IMR-90 (cell line): ENCODE data around the gene LMLN. TPM values are rescaled to one million over a fixed set of nuclear protein-coding genes. Genes with fewer than 3 reads are reported as not detected.

Experiments
- ATAC-seq: fragments of 200-7000 bp; cut with Tn5 transposase; 2 replicates; pipeline ENCODE4 v1.9.1; 2020; ENCODE audit warnings: low read depth, mild to moderate bottlenecking, moderate library complexity
- BruUV-seq: library from RNA; stranded (reverse); fragments of 400-500 nt; replicated peaks from 2 replicates; lab custom pipeline; 2021; lab: Mats Ljungman, UMichigan
- CTCF ChIA-PET: fragments of 300-600 bp; formaldehyde crosslinking; extraction: SDS; loops from one replicate; lab custom pipeline; 2021; ENCODE audit warnings: antibody characterized with exemption; lab: Yijun Ruan, JAX
- POLR2A ChIA-PET: fragments of 300-600 bp; sonication (Branson Sonifier 250); formaldehyde crosslinking; loops from one replicate; lab custom pipeline; 2022; ENCODE audit warnings: antibody characterized with exemption; ENCODE audit not compliant: unreplicated experiment; lab: Charles Lee
- DNase-seq: peaks from one replicate; pipeline ENCODE4 v3.0.0; 2013
- H2AFZ ChIP-seq: replicated peaks from 2 replicates; pipeline ENCODE3; 2013; ENCODE audit warnings: low read length, mild to moderate bottlenecking; ENCODE audit not compliant: poor library complexity
- H2AK5ac ChIP-seq: 2 replicates; pipeline ENCODE4 v1.6.1; 2013; ENCODE audit warnings: low read depth, low read length, inconsistent platforms
- H2AK9ac ChIP-seq: replicated peaks from 2 replicates; pipeline ENCODE3; 2013; ENCODE audit warnings: mild to moderate bottlenecking, low read depth, low read length, moderate library complexity; ENCODE audit not compliant: poor library complexity
- H2BK120ac ChIP-seq: 2 replicates; pipeline ENCODE4 v1.6.1; 2013; ENCODE audit warnings: low read depth, low read length, inconsistent platforms
- H2BK15ac ChIP-seq: 3 replicates; pipeline ENCODE4 v1.6.1; 2013; ENCODE audit warnings: low read depth, low read length, inconsistent platforms
- H2BK20ac ChIP-seq: 2 replicates; pipeline ENCODE4 v1.6.1; 2013; ENCODE audit warnings: low read depth, mild to moderate bottlenecking, inconsistent platforms, low read length, moderate library complexity
- H2BK5ac ChIP-seq: 2 replicates; pipeline ENCODE4 v1.6.1; 2013; ENCODE audit warnings: mild to moderate bottlenecking, low read depth, low read length, inconsistent platforms; ENCODE audit not compliant: poor library complexity, severe bottlenecking
- H3K14ac ChIP-seq: replicated peaks from 2 replicates; pipeline ENCODE4 v1.6.1; 2013; ENCODE audit warnings: low read depth, low read length, inconsistent platforms
- H3K18ac ChIP-seq: 2 replicates; pipeline ENCODE4 v1.6.1; 2013; ENCODE audit warnings: low read depth, low read length, control low read depth
- H3K23ac ChIP-seq: 2 replicates; pipeline ENCODE4 v1.6.1; 2013; ENCODE audit warnings: low read depth, low read length, inconsistent platforms
- H3K27ac ChIP-seq: 2 replicates; pipeline ENCODE4 v1.5.1; 2013; ENCODE audit warnings: mild to moderate bottlenecking, control low read depth, low read length; ENCODE audit not compliant: insufficient read depth
- H3K27me3 ChIP-seq: 2 replicates; pipeline ENCODE4 v1.6.1; 2013; ENCODE audit warnings: low read length; ENCODE audit not compliant: control insufficient read depth, insufficient read depth
- H3K36me3 ChIP-seq: 2 replicates; pipeline ENCODE4 v1.6.1; 2013; ENCODE audit warnings: low read length, mixed read lengths; ENCODE audit not compliant: control insufficient read depth, insufficient read depth
- H3K4ac ChIP-seq: 2 replicates; pipeline ENCODE4 v1.6.1; 2013; ENCODE audit warnings: low read depth, low read length, inconsistent platforms
- H3K4me1 ChIP-seq: 2 replicates; pipeline ENCODE4 v1.6.1; 2013; ENCODE audit warnings: low read length, mixed read lengths; ENCODE audit not compliant: control insufficient read depth, insufficient read depth
- H3K4me2 ChIP-seq: 2 replicates; pipeline ENCODE4 v1.6.1; 2013; ENCODE audit warnings: low read depth, mild to moderate bottlenecking, control low read depth, low read length, moderate library complexity
- H3K4me3 ChIP-seq: 2 replicates; pipeline ENCODE4 v1.5.1; 2013; ENCODE audit warnings: low read depth, mild to moderate bottlenecking, control low read depth, low read length, moderate library complexity; ENCODE audit not compliant: insufficient read depth
- H3K56ac ChIP-seq: 2 replicates; pipeline ENCODE4 v1.6.1; 2013; ENCODE audit warnings: low read length, inconsistent platforms; ENCODE audit not compliant: insufficient read depth; ENCODE audit errors: extremely low read depth
- H3K79me1 ChIP-seq, 2 experiments: 2 replicates each; pipeline ENCODE4 v1.6.1; 2013; ENCODE audit warnings: low read length in 2 of 2, inconsistent platforms in 1 of 2, low read depth in 1 of 2
- H3K9ac ChIP-seq: 2 replicates; pipeline ENCODE4 v1.6.1; 2013; ENCODE audit warnings: low read depth, low read length, control low read depth
- H3K9me1 ChIP-seq: 2 replicates; pipeline ENCODE4 v1.6.1; 2013; ENCODE audit warnings: low read length, inconsistent platforms; ENCODE audit not compliant: insufficient read depth
- H3K9me3 ChIP-seq: 2 replicates; pipeline ENCODE4 v1.6.1; 2013; ENCODE audit warnings: low read length; ENCODE audit not compliant: control insufficient read depth, insufficient read depth
- H4K20me1 ChIP-seq: 2 replicates; pipeline ENCODE4 v1.6.1; 2013; ENCODE audit warnings: low read length, inconsistent platforms; ENCODE audit not compliant: insufficient read depth
- H4K5ac ChIP-seq: 2 replicates; pipeline ENCODE4 v1.6.1; 2013; ENCODE audit warnings: mild to moderate bottlenecking, low read depth, low read length, control low read depth
- H4K8ac ChIP-seq, 2 experiments: 2 replicates each; pipeline ENCODE4 v1.6.1; 2013; ENCODE audit warnings: low read depth in 2 of 2, low read length in 2 of 2, control low read depth in 1 of 2, inconsistent platforms in 1 of 2
- H4K91ac ChIP-seq: 2 replicates; pipeline ENCODE4 v1.6.1; 2013; ENCODE audit warnings: low read depth, low read length, inconsistent platforms; ENCODE audit not compliant: insufficient read depth
- BHLHE40 ChIP-seq: fragments of 150-350 bp; IDR thresholded peaks from 2 replicates; pipeline ENCODE4 v1.6.1; 2016; ENCODE audit warnings: mild to moderate bottlenecking, low read depth, low read length
- CEBPB ChIP-seq: IDR thresholded peaks from 2 replicates; pipeline ENCODE4 v1.6.1; 2012; ENCODE audit warnings: low read depth, low read length, improper control_type of control experiment
- CHD1 ChIP-seq: IDR thresholded peaks from 2 replicates; pipeline ENCODE4 v1.6.1; 2012; ENCODE audit warnings: low read depth, low read length, improper control_type of control experiment
- FOS ChIP-seq: fragments of 150-350 bp; IDR thresholded peaks from 2 replicates; pipeline ENCODE4 v1.6.1; 2016; ENCODE audit warnings: low read depth, low read length
- MAFK ChIP-seq: IDR thresholded peaks from 2 replicates; pipeline ENCODE4 v1.6.1; 2012; ENCODE audit warnings: low read depth, low read length, improper control_type of control experiment
- MXI1 ChIP-seq: IDR thresholded peaks from 2 replicates; pipeline ENCODE4 v1.6.1; 2012; ENCODE audit warnings: low read depth, mild to moderate bottlenecking, low read length, moderate library complexity, borderline replicate concordance
- NFE2L2 ChIP-seq: fragments of 150-350 bp; IDR thresholded peaks from 2 replicates; pipeline ENCODE4 v1.6.1; 2016; ENCODE audit warnings: low read depth, mild to moderate bottlenecking, low read length
- POLR2A ChIP-seq: IDR thresholded peaks from 2 replicates; pipeline ENCODE4 v1.6.1; 2012; ENCODE audit warnings: mild to moderate bottlenecking, low read depth, low read length
- RAD21 ChIP-seq: IDR thresholded peaks from 2 replicates; pipeline ENCODE4 v1.6.1; 2012; ENCODE audit warnings: low read length, improper control_type of control experiment
- RCOR1 ChIP-seq: IDR thresholded peaks from 2 replicates; pipeline ENCODE4 v1.6.1; 2012; ENCODE audit warnings: mild to moderate bottlenecking, low read length, improper control_type of control experiment; ENCODE audit not compliant: insufficient replicate concordance
- RFX5 ChIP-seq: IDR thresholded peaks from 2 replicates; pipeline ENCODE4 v1.8.0; 2012; ENCODE audit warnings: low read depth, mild to moderate bottlenecking, low read length, moderate library complexity
- SMC3 ChIP-seq: fragments of 150-350 bp; IDR thresholded peaks from 2 replicates; pipeline ENCODE4 v1.6.1; 2016; ENCODE audit warnings: low read depth, mild to moderate bottlenecking, antibody characterized with exemption, low read length, moderate library complexity
- WGBS, 2 experiments: methylation state at CpG; one replicate each; pipeline versions ENCODE4 v1.1.5 to v1.1.7; 2013; ENCODE audit warnings: missing lambda C conversion rate in 2 of 2; ENCODE audit not compliant: insufficient read length in 1 of 2; ENCODE audit errors: extremely low coverage in 2 of 2; 5-methylcytosine and 5-hydroxymethylcytosine counted together
- dilution Hi-C: fragments of 300-500 bp; cut with HindIII; formaldehyde crosslinking; loops from one replicate; pipeline ENCODE4 v1.14.3; 2018; ENCODE audit warnings: low sequenced_read_pairs; ENCODE audit not compliant: unreplicated experiment
- in situ Hi-C: fragments of 300-500 bp; cut with MboI; formaldehyde crosslinking; loops from 3 replicates; pipeline ENCODE4 v1.14.3; 2019; ENCODE audit warnings: low sequenced_read_pairs, inconsistent platforms, mixed read lengths
- intact Hi-C: fragments of 100-400 bp; cut with micrococcal nuclease; formaldehyde crosslinking; loops from 2 replicates; pipeline ENCODE4 v1.10.0; 2022
- polyA plus RNA-seq, 3 experiments: library from polyadenylated mRNA; depleted of rRNA; stranded (reverse); fragments of >200 nt; gene quantifications; 2 replicates each; pipeline ENCODE4 v1.2.3, GENCODE V29; 2012; ENCODE audit warnings: low replicate concordance in 1 of 3
- total RNA-seq: library from RNA; depleted of rRNA; stranded (reverse); fragments of >200 nt; gene quantifications from 2 replicates; pipeline ENCODE4 v1.2.3, GENCODE V29; 2012
- TF ChIP-seq, protein P1 (sequence below): fragments of 150-350 bp; IDR thresholded peaks from 2 replicates; pipeline ENCODE4 v1.6.1; 2016; ENCODE audit warnings: low read depth, mild to moderate bottlenecking, low read length, moderate library complexity, borderline replicate concordance
- TF ChIP-seq, protein P2 (sequence below): fragments of 150-350 bp; IDR thresholded peaks from 2 replicates; pipeline ENCODE4 v1.6.1; 2017; ENCODE audit warnings: mild to moderate bottlenecking, antibody characterized with exemption, low read length, low read depth
- TF ChIP-seq, protein P3 (sequence below): conservative IDR thresholded peaks from 2 replicates; pipeline ENCODE4 v1.5.1; 2012; ENCODE audit warnings: mild to moderate bottlenecking, low read depth, low read length, improper control_type of control experiment

The LMLN gene
- total and polyA plus RNA-seq, 2 of the 4 experiments (the other 2 are of a cell fraction): 3.3 to 3.9 TPM

DNA sequence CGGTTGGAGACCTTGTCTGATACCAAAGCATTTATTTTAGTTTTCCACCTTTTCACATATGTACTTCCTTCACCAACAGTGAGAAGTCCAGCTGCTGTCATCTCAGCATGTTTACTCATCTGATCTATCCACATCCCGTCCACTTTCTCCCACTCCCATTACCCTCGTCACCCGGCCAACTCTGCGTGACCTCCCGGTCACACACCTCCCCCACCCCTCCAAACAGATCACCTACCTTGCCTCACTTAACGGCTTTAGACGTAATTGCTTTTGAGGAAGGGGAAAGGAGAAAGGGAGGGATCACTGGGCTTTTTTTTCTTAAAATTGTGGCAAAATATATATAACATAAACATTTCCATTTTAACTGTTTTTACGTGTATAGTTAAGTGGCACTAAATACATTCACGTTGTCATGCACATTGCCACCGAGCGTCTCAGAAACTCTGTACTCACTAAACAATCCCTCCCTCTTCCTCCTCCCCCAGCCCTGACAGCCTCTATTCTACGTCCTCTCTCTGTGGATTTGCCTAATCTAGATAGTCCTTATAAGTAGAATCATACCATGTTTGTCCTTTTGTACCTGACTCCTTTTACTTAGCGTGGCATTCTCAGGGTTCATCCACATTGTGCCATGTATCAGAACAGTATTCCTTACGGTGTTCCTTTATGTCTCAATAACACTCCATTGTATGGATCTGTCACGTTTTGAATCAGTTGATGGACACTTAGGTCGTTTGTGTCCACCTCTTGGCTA, 67.2 kb downstream of the LMLN start:
- H4K20me1 ChIP-seq: no peaks in the 10 kb centered on the region
- no peak overlapping the region for H3K23ac ChIP-seq
- H3K4ac ChIP-seq: no peak overlapping the region
- no peak overlapping the region for H4K91ac ChIP-seq
- H3K27ac ChIP-seq: no peak overlapping the region
- WGBS, 2 experiments: 85% methylated on average over 3 of the region's 17 CpGs; no CpG with 5 or more reads in 1 of the 2 experiments
- H2AK9ac ChIP-seq: no peak overlapping the region
- no peak overlapping the region for H2BK15ac ChIP-seq
- H3K36me3 ChIP-seq: peaks cover 2% of the 10 kb centered on the region; the same call in 1 of the 2 replicates
- no peak overlapping the region for H3K14ac ChIP-seq
- H3K4me3 ChIP-seq: no peak overlapping the region
- no peak overlapping the region for H4K8ac ChIP-seq
- no peak overlapping the region for H3K4me2 ChIP-seq
- no peaks in the 10 kb centered on the region for H3K27me3 ChIP-seq
- no peak overlapping the region for H4K5ac ChIP-seq
- no peaks in the 10 kb centered on the region for H3K79me1 ChIP-seq
- H2BK20ac ChIP-seq: no peak overlapping the region
- H2AK5ac ChIP-seq: no peak overlapping the region
- H2AFZ ChIP-seq: no peak overlapping the region
- H3K9me3 ChIP-seq: no peaks in the 10 kb centered on the region
- no peak overlapping the region for H3K18ac ChIP-seq
- CTCF ChIA-PET: no interaction called here
- DNase-seq (no peak), ATAC-seq (no peak)
- intact Hi-C loops: no loop called here
- H2BK5ac ChIP-seq: no peak overlapping the region
- BruUV-seq: no TSS peak
- POLR2A ChIA-PET: no interaction called here
- no peak overlapping the region for H3K9ac ChIP-seq
- dilution Hi-C loops: no loop called here
- H3K4me1 ChIP-seq: peaks cover 5% of the 10 kb centered on the region; the same call in 1 of the 2 replicates
- H3K9me1 ChIP-seq: 0 out of 2 replicates have a peak, but pooled peaks cover 2% of the 10 kb centered on the region
- H2BK120ac ChIP-seq: no peak overlapping the region
- H3K56ac ChIP-seq: no peak overlapping the region
- in situ Hi-C loops: no loop called here
- TF ChIP-seq, protein P1, sequence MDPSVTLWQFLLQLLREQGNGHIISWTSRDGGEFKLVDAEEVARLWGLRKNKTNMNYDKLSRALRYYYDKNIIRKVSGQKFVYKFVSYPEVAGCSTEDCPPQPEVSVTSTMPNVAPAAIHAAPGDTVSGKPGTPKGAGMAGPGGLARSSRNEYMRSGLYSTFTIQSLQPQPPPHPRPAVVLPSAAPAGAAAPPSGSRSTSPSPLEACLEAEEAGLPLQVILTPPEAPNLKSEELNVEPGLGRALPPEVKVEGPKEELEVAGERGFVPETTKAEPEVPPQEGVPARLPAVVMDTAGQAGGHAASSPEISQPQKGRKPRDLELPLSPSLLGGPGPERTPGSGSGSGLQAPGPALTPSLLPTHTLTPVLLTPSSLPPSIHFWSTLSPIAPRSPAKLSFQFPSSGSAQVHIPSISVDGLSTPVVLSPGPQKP: no peak
- TF ChIP-seq CEBPB (no peak), CHD1 (no peak), RFX5 (no peak), RAD21 (no peak), MAFK (no peak), SMC3 (no peak), FOS (no peak), MXI1 (no peak), RCOR1 (no peak), POLR2A (no peak), NFE2L2 (no peak), BHLHE40 (no peak)
- TF ChIP-seq, protein P2, sequence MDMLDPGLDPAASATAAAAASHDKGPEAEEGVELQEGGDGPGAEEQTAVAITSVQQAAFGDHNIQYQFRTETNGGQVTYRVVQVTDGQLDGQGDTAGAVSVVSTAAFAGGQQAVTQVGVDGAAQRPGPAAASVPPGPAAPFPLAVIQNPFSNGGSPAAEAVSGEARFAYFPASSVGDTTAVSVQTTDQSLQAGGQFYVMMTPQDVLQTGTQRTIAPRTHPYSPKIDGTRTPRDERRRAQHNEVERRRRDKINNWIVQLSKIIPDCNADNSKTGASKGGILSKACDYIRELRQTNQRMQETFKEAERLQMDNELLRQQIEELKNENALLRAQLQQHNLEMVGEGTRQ: no peak
- TF ChIP-seq, protein P3, sequence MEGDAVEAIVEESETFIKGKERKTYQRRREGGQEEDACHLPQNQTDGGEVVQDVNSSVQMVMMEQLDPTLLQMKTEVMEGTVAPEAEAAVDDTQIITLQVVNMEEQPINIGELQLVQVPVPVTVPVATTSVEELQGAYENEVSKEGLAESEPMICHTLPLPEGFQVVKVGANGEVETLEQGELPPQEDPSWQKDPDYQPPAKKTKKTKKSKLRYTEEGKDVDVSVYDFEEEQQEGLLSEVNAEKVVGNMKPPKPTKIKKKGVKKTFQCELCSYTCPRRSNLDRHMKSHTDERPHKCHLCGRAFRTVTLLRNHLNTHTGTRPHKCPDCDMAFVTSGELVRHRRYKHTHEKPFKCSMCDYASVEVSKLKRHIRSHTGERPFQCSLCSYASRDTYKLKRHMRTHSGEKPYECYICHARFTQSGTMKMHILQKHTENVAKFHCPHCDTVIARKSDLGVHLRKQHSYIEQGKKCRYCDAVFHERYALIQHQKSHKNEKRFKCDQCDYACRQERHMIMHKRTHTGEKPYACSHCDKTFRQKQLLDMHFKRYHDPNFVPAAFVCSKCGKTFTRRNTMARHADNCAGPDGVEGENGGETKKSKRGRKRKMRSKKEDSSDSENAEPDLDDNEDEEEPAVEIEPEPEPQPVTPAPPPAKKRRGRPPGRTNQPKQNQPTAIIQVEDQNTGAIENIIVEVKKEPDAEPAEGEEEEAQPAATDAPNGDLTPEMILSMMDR: no peak
